ENCODE measurements around the gene ZNF629. TPM values are rescaled to one million over a fixed set of nuclear protein-coding genes. Genes with fewer than 3 reads are reported as not detected.

Gene ZNF629
- total and polyA plus RNA-seq, 8 donors, result 4.5 to 8.6 (median 6.0) TPM

DNA sequence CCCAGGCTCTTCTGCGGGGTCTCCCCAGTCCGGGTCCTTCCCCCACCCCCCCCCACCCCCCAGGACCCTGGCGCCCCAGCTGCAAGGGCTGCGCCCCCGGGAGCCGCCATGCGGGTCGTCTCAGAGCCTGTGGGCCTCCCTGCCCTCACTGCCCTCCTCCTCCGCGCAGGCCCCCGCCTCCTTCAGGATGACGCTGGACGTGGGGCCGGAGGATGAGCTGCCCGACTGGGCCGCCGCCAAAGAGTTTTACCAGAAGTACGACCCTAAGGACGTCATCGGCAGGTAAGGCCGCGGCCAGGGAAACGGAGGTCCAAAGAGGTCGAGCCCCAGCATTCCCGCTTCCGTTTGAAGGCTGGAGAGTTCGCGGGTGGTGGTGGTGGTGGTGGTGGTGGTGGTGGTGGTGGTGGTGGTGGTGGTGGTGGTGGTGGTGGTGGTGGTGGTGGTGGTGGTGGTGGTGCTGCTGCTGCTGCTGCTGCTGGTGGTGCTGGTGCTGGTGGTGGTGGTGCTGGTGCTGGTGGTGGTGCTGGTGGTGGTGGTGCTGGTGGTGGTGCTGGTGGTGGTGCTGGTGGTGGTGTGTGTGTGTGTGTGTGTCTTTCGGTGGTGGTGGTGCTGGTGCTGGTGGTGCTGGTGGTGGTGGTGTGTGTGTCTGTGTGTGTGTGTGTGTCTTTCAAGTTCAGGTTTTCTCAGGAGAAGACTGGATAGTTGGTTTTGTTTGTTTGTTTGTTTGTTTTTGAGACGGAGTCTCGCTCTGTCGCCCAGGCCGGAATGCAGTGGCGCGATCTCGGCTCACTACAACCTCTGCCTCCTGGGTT, 38.2 kb downstream of the ZNF629 start:
- 9 to 16% methylated on average over 27 to 36 of the region's 36 CpGs for WGBS, 2 donors
- FAIRE-seq (no peak), ATAC-seq (peak; percentile 11 to 36 (median 21))

DNA sequence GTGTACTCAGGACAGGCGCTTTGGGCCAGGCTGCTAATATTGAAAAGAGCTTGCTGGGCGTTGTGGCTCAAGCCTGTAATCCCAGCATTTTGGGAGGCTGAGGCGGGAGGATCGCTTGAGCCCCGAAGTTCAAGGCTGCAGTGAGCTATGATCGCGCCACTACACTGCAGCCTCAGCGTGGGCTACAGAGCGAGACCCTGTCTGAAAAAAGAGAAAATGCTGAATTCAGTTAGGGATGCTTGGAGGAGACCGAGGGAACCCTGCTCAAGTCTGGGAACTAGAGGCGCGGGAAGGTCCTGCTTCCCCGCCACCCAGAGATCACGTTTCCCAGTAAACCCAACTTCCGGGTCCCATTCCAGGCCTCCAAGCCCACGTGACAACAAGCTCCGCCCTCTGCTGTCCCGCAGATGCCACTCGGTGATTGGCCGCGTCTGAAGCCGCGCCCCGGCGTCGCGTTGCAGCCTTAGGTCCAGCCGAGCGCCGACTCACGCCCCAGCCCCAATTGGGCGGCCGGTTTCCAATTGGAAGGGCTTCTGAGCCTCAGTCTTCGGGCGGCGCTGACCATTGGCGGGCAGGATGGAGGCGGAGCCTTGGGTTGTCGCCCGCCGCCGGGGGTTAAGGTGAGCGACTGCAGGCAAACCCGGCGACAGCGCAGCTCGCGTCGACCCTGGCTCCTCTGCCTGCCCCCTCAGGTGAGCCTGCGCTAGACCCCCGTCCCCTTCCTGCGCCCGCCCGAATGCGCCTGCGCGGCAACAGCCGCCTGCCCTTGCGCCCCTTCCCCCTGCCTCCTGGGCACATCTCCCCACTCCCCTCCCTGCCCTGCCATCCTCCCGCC, 39.0 kb downstream of the ZNF629 start, which contains the start of gene PHKG2:
Gene PHKG2, plus strand, starts transcription at position 627 of the 835 bp plus-strand sequence. CDS start 396 bp downstream, outside the sequence.
- H3K27me3 ChIP-seq, result no peaks in the 10 kb centered on the region
- peak; percentile 91 for FAIRE-seq
- ATAC-seq, result peak; percentile 97 to 99 (median 98)
- no peaks in the 10 kb centered on the region for H3K9me3 ChIP-seq
- TF ChIP-seq, protein P1, sequence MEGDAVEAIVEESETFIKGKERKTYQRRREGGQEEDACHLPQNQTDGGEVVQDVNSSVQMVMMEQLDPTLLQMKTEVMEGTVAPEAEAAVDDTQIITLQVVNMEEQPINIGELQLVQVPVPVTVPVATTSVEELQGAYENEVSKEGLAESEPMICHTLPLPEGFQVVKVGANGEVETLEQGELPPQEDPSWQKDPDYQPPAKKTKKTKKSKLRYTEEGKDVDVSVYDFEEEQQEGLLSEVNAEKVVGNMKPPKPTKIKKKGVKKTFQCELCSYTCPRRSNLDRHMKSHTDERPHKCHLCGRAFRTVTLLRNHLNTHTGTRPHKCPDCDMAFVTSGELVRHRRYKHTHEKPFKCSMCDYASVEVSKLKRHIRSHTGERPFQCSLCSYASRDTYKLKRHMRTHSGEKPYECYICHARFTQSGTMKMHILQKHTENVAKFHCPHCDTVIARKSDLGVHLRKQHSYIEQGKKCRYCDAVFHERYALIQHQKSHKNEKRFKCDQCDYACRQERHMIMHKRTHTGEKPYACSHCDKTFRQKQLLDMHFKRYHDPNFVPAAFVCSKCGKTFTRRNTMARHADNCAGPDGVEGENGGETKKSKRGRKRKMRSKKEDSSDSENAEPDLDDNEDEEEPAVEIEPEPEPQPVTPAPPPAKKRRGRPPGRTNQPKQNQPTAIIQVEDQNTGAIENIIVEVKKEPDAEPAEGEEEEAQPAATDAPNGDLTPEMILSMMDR (IDR thresholded peaks at IDR 0.05), result no peak
- H3K4me3 ChIP-seq, result peak within 1 kb of the TSS; percentile 45 to 75 (median 62)
- peak; percentile 97 to 100 (median 99) for DNase-seq
- WGBS, 2 donors, result 2% methylated on average over 47 to 60 of the region's 60 CpGs
- intact Hi-C loops (cut with DNase I), result no loop called here
- H3K36me3 ChIP-seq, result no peaks in the 10 kb centered on the region
- H3K27ac ChIP-seq, result peak within 1 kb of the TSS; percentile 72 to 76 (median 74)
- peaks cover 0 to 4% (median 3%) of the 10 kb centered on the region in 3 donors for H3K4me1 ChIP-seq

More for the DNA sequence above, 38.2 kb downstream of the ZNF629 start:
- Histone ChIP-seq H3K4me1 (peaks cover 0 to 4% (median 3%) of the 10 kb centered on the region in 3 donors), H3K27me3 (no peaks in the 10 kb centered on the region), H3K27ac (peak overlapping the region; percentile 24 to 62 (median 42)), H3K4me3 (peak overlapping the region; percentile 45 to 75 (median 62)), H3K36me3 (no peaks in the 10 kb centered on the region), H3K9me3 (no peaks in the 10 kb centered on the region)
- TF ChIP-seq, protein P1 (IDR thresholded peaks at IDR 0.05), result no peak
- intact Hi-C loops (cut with DNase I), result no loop called here
- peak; percentile 42 to 80 (median 60) for DNase-seq

DNA sequence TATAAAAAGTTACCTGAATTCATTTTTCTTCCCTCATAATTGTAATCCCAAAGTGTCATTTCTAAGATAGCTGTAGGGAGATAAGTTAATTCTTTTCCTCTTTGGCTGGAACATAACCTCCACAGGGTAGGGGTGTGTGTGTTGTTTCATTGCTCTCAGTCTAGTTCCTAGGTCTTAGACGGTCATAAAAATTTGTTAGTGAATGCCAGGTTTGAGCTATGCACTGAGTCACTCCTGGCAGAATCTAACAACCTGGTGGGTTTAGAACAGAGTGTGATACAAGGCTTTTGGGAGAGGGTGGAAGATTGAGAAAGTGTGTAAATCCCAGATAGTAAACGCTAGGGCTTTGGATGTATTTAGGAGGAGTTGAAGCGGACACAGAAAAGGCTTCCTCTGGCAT, 39.7 kb downstream of the ZNF629 start:
- ATAC-seq, result no peak
- H3K27ac ChIP-seq, result peak overlapping the region in 3 of 4 donors; percentile 72 to 75 (median 74)
- 24 to 29% methylated on average over 3 of the region's 3 CpGs for WGBS, 2 donors
- no peaks in the 10 kb centered on the region for H3K9me3 ChIP-seq
- intact Hi-C loops (cut with DNase I), result no loop called here
- TF ChIP-seq, protein P1 (IDR thresholded peaks at IDR 0.05), result no peak
- no peak for FAIRE-seq
- H3K4me3 ChIP-seq, result peak overlapping the region in 2 of 4 donors; percentile 62 to 75
- H3K27me3 ChIP-seq, result no peaks in the 10 kb centered on the region
- no peak for DNase-seq
- peaks cover 0 to 4% (median 3%) of the 10 kb centered on the region in 3 donors for H3K4me1 ChIP-seq
- no peaks in the 10 kb centered on the region for H3K36me3 ChIP-seq

DNA sequence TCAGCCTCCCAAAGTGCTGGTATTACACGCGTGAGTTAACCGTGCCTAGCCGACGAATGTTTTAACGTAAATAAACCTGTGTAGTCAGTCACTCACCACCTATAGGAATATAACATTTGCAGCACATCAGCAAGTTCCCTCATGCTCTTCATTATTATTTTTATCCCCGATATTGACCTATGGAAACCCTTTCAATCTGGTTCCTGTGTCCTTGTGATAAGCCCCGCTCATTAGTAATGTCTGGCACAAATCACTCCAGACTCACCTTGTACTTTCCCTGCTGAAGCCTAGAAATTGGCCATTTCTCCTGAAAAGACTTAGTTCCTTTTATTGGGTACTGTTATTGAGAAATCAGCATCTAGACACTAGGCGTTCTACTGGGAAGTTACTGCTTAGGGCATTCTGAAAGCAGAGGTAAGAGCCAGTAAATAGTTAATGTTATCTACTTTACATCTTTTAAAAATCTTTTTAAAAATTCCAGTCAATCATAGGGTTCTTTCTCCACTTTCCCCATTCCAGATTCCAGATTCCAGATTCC, 40.3 kb downstream of the ZNF629 start:
- Histone ChIP-seq H3K36me3 (no peaks in the 10 kb centered on the region), H3K27me3 (no peaks in the 10 kb centered on the region), H3K27ac (no peak overlapping the region), H3K4me1 (peaks cover 0 to 9% (median 3%) of the 10 kb centered on the region in 3 donors), H3K4me3 (no peak overlapping the region), H3K9me3 (no peaks in the 10 kb centered on the region)
- no peak for ATAC-seq
- intact Hi-C loops (cut with DNase I), result no loop called here
- TF ChIP-seq, protein P1 (IDR thresholded peaks at IDR 0.05), result no peak
- 51 to 54% methylated on average over 9 of the region's 9 CpGs for WGBS, 2 donors
- FAIRE-seq, result no peak
- DNase-seq, result no peak

Data from pancreas (tissue), 10 donors.